GM23248 (cell line): Measurements from ENCODE around the gene JUP. TPM values are rescaled to one million over a fixed set of nuclear protein-coding genes. Genes with fewer than 3 reads are reported as not detected.

Experiments used
- DNase-seq: peaks from one replicate; pipeline ENCODE4 v3.0.0-alpha.2; 2015
- H2AFZ ChIP-seq: fragments of 200-600 bp; sonication (generic); 2 replicates; pipeline ENCODE4 v1.6.1; 2016; ENCODE audit warnings: antibody characterized with exemption
- H3F3A ChIP-seq: fragments of 200-600 bp; sonication (generic); 2 replicates; pipeline ENCODE4 v1.6.1; 2016; ENCODE audit warnings: mild to moderate bottlenecking, antibody characterized with exemption, mixed run types; ENCODE audit not compliant: insufficient read depth
- H3K27ac ChIP-seq: fragments of 200-600 bp; sonication (generic); 2 replicates; pipeline ENCODE4 v1.5.1; 2016; ENCODE audit warnings: mild to moderate bottlenecking
- H3K27me3 ChIP-seq: fragments of 200-600 bp; sonication (generic); replicated peaks from 2 replicates; pipeline ENCODE4 v1.6.1; 2016; ENCODE audit warnings: mild to moderate bottlenecking; ENCODE audit not compliant: insufficient read depth
- H3K36me3 ChIP-seq: fragments of 200-600 bp; sonication (generic); 2 replicates; pipeline ENCODE4 v1.6.1; 2016; ENCODE audit warnings: low read depth, mild to moderate bottlenecking
- H3K4me1 ChIP-seq: fragments of 200-600 bp; sonication (generic); 2 replicates; pipeline ENCODE4 v1.6.1; 2016; ENCODE audit warnings: mild to moderate bottlenecking; ENCODE audit not compliant: insufficient read depth
- H3K4me2 ChIP-seq: fragments of 200-600 bp; sonication (generic); one replicate; pipeline ENCODE4 v1.6.1; 2016; ENCODE audit warnings: mild to moderate bottlenecking; ENCODE audit not compliant: unreplicated experiment
- H3K4me3 ChIP-seq: fragments of 200-600 bp; sonication (generic); 2 replicates; pipeline ENCODE4 v1.5.1; 2016; ENCODE audit warnings: mild to moderate bottlenecking
- H3K79me2 ChIP-seq: fragments of 200-600 bp; sonication (generic); 2 replicates; pipeline ENCODE4 v1.6.1; 2016; ENCODE audit warnings: mild to moderate bottlenecking; ENCODE audit not compliant: insufficient read depth
- H3K9ac ChIP-seq: fragments of 200-600 bp; sonication (generic); 2 replicates; pipeline ENCODE4 v1.6.1; 2016; ENCODE audit warnings: mild to moderate bottlenecking
- H3K9me2 ChIP-seq: fragments of 200-600 bp; sonication (generic); 2 replicates; pipeline ENCODE4 v1.6.1; 2016; ENCODE audit warnings: mixed run types, mild to moderate bottlenecking, moderate library complexity; ENCODE audit not compliant: insufficient read depth
- H3K9me3 ChIP-seq: fragments of 200-600 bp; sonication (generic); one replicate; pipeline ENCODE4 v1.6.1; 2017; ENCODE audit warnings: low read depth
- H4K20me1 ChIP-seq: fragments of 200-600 bp; sonication (generic); 2 replicates; pipeline ENCODE4 v1.6.0; 2016; ENCODE audit not compliant: insufficient read depth
- EZH2 ChIP-seq: fragments of 200-600 bp; sonication (generic); IDR thresholded peaks from 2 replicates; pipeline ENCODE4 v1.6.1; 2018; ENCODE audit warnings: antibody characterized with exemption, mild to moderate bottlenecking; ENCODE audit not compliant: insufficient read depth, poor library complexity, severe bottlenecking
- EZH2phosphoT487 ChIP-seq: fragments of 200-600 bp; sonication (generic); IDR thresholded peaks from 2 replicates; pipeline ENCODE4 v1.6.1; 2018; ENCODE audit warnings: antibody characterized with exemption, moderate library complexity, mild to moderate bottlenecking, low read depth; ENCODE audit not compliant: insufficient read depth
- WGBS, 2 experiments: methylation state at CpG; one replicate each; pipeline ENCODE4 v1.1.6; 2015 to 2017; ENCODE audit warnings: low lambda C conversion rate in 2 of 2, low coverage in 1 of 2; ENCODE audit errors: missing lambda C conversion rate in 2 of 2; 5-methylcytosine and 5-hydroxymethylcytosine counted together
- in situ Hi-C: fragments of 300-500 bp; cut with MboI; formaldehyde crosslinking; loops from 2 replicates; pipeline ENCODE4 v1.15.0; 2020
- polyA plus RNA-seq: library from polyadenylated mRNA; unstranded; fragments of >200 nt; fragmentation: Nextera tagmentation; extraction: Ambion mirVana; gene quantifications from 2 replicates; pipeline ENCODE4 v1.2.1, GENCODE V29; 2016
- total RNA-seq: library from RNA; depleted of rRNA; stranded (reverse); fragments of >200 nt; shearing (Covaris generic); gene quantifications from 2 replicates; pipeline ENCODE4 v1.2.3, GENCODE V29; 2014

JUP gene
- total and polyA plus RNA-seq, 2 experiments from 2014 or later: 2.3 to 3.6 TPM

- H3K9me2 ChIP-seq: no peaks in the 10 kb centered on the region
- no peak overlapping the region for H3K27ac ChIP-seq
- no peak overlapping the region for H3K4me2 ChIP-seq
- no peak overlapping the region for H3K4me3 ChIP-seq
- H3F3A ChIP-seq: no peaks in the 10 kb centered on the region
- no peaks in the 10 kb centered on the region for H3K9me3 ChIP-seq
- peaks cover 37% of the 10 kb centered on the region for H3K27me3 ChIP-seq
- in situ Hi-C loops: no loop called here
- H3K9ac ChIP-seq: no peak overlapping the region
- peaks cover 6% of the 10 kb centered on the region; the same call in 1 of the 2 replicates for H3K4me1 ChIP-seq
- TF ChIP-seq EZH2phosphoT487 (no peak), EZH2 (no peak)
- 24 to 27% methylated on average over 10 of the region's 10 CpGs for WGBS, 2 experiments
- peak; percentile 78 for DNase-seq
- no peaks in the 10 kb centered on the region for H3K36me3 ChIP-seq
- peak overlapping the region; percentile 67 for H2AFZ ChIP-seq
- H4K20me1 ChIP-seq: no peaks in the 10 kb centered on the region
- H3K79me2 ChIP-seq: no peaks in the 10 kb centered on the region
Measured at GRCh38 chr17:41738077-41738800, 48.3 kb downstream of the JUP start.

GRCh38 chr17:41737680-41738023 is 48.9 kb downstream of the JUP start:
- Histone ChIP-seq H3K4me3 (no peak overlapping the region), H3K27ac (no peak overlapping the region), H3K79me2 (no peaks in the 10 kb centered on the region), H3K9me2 (no peaks in the 10 kb centered on the region), H4K20me1 (no peaks in the 10 kb centered on the region), H3K4me1 (peaks cover 6% of the 10 kb centered on the region; the same call in 1 of the 2 replicates), H2AFZ (no peak overlapping the region), H3K27me3 (peaks cover 38% of the 10 kb centered on the region), H3F3A (no peaks in the 10 kb centered on the region), H3K9ac (no peak overlapping the region), H3K36me3 (no peaks in the 10 kb centered on the region), H3K9me3 (no peaks in the 10 kb centered on the region), H3K4me2 (no peak overlapping the region)
- no peak for DNase-seq
- in situ Hi-C loops: no loop called here
- TF ChIP-seq EZH2phosphoT487: no peak
- TF ChIP-seq EZH2: no peak
- WGBS, 2 experiments: 54 to 56% methylated on average over 5 of the region's 5 CpGs

- Histone ChIP-seq H3K4me3 (no peak overlapping the region), H3K9ac (no peak overlapping the region), H2AFZ (no peak overlapping the region), H3F3A (no peaks in the 10 kb centered on the region), H3K79me2 (no peaks in the 10 kb centered on the region), H3K4me2 (no peak overlapping the region), H3K4me1 (peaks cover 6% of the 10 kb centered on the region; the same call in 1 of the 2 replicates), H3K27ac (no peak overlapping the region), H3K36me3 (no peaks in the 10 kb centered on the region), H3K9me3 (no peaks in the 10 kb centered on the region), H4K20me1 (no peaks in the 10 kb centered on the region), H3K27me3 (peaks cover 44% of the 10 kb centered on the region), H3K9me2 (no peaks in the 10 kb centered on the region)
- 59 to 63% methylated on average over 13 to 17 of the region's 17 CpGs for WGBS, 2 experiments
- in situ Hi-C loops: no loop called here
- DNase-seq: no peak
- TF ChIP-seq EZH2phosphoT487 (no peak), EZH2 (no peak)
Measured at GRCh38 chr17:41736983-41737679, 49.4 kb downstream of the JUP start.

GRCh38 chr17:41735744-41736143 is 50.8 kb downstream of the JUP start:
- Histone ChIP-seq H3F3A (no peaks in the 10 kb centered on the region), H3K9ac (no peak overlapping the region), H3K4me2 (no peak overlapping the region), H3K4me1 (peaks cover 6% of the 10 kb centered on the region; the same call in 1 of the 2 replicates), H3K79me2 (no peaks in the 10 kb centered on the region), H3K36me3 (no peaks in the 10 kb centered on the region), H3K27ac (no peak overlapping the region), H4K20me1 (no peaks in the 10 kb centered on the region), H3K4me3 (no peak overlapping the region), H3K27me3 (peaks cover 51% of the 10 kb centered on the region), H2AFZ (no peak overlapping the region), H3K9me3 (no peaks in the 10 kb centered on the region), H3K9me2 (no peaks in the 10 kb centered on the region)
- WGBS, 2 experiments: 68 to 77% methylated on average over 4 of the region's 4 CpGs
- TF ChIP-seq EZH2phosphoT487: no peak
- no peak for TF ChIP-seq EZH2
- DNase-seq: no peak
- in situ Hi-C loops: no loop called here
